ENCODE data around the gene STARD3NL.

Gene STARD3NL

GRCh38 chr7:38151556-38151955, 26.5 kb upstream of the STARD3NL start:
- no peaks in the 10 kb centered on the region for H3K27me3 ChIP-seq (ENCODE audit: insufficient read depth, insufficient read length)
- H3K4me1 ChIP-seq (ENCODE audit: insufficient read depth, insufficient read length): no peaks in the 10 kb centered on the region
- no peak for TF ChIP-seq YY1 (IDR thresholded peaks at IDR 0.05; ENCODE audit: insufficient read depth, insufficient read length)
- no peak for TF ChIP-seq SUZ12 (IDR thresholded peaks at IDR 0.05; ENCODE audit: extremely low read depth, insufficient read depth, insufficient read length)
- TF ChIP-seq ZNF274 (IDR thresholded peaks at IDR 0.05; ENCODE audit: low read depth, low read length): no peak
- no peaks in the 10 kb centered on the region for H3K9me3 ChIP-seq (ENCODE audit: insufficient read depth, low read length)
- H3K4me3 ChIP-seq (ENCODE audit: insufficient read length, low read depth): no peak overlapping the region
- no peaks in the 10 kb centered on the region for H3K36me3 ChIP-seq (ENCODE audit: insufficient read depth, insufficient read length, low read length)
- DNase-seq (ENCODE audit: low read depth, low spot score): no peak
- no peak overlapping the region for H3K9ac ChIP-seq (ENCODE audit: insufficient read length, low read depth)

- no peaks in the 10 kb centered on the region for H3K36me3 ChIP-seq (ENCODE audit: insufficient read depth, insufficient read length, low read length)
- no peaks in the 10 kb centered on the region for H3K9me3 ChIP-seq (ENCODE audit: insufficient read depth, low read length)
- H3K27me3 ChIP-seq (ENCODE audit: insufficient read depth, insufficient read length): no peaks in the 10 kb centered on the region
- H3K9ac ChIP-seq (ENCODE audit: insufficient read length, low read depth): no peak overlapping the region
- H3K4me1 ChIP-seq (ENCODE audit: insufficient read depth, insufficient read length): no peaks in the 10 kb centered on the region
- no peak overlapping the region for H3K4me3 ChIP-seq (ENCODE audit: insufficient read length, low read depth)
- TF ChIP-seq ZNF274 (IDR thresholded peaks at IDR 0.05; ENCODE audit: low read depth, low read length): no peak
- TF ChIP-seq SUZ12 (IDR thresholded peaks at IDR 0.05; ENCODE audit: extremely low read depth, insufficient read depth, insufficient read length): no peak
- no peak for TF ChIP-seq YY1 (IDR thresholded peaks at IDR 0.05; ENCODE audit: insufficient read depth, insufficient read length)
- DNase-seq (ENCODE audit: low read depth, low spot score): no peak
Measured at GRCh38 chr7:38153515-38153914, 24.5 kb upstream of the STARD3NL start.

- Histone ChIP-seq H3K9me3 (ENCODE audit: insufficient read depth, low read length) (no peaks in the 10 kb centered on the region), H3K4me3 (ENCODE audit: insufficient read length, low read depth) (no peak overlapping the region), H3K4me1 (ENCODE audit: insufficient read depth, insufficient read length) (no peaks in the 10 kb centered on the region), H3K27me3 (ENCODE audit: insufficient read depth, insufficient read length) (no peaks in the 10 kb centered on the region), H3K9ac (ENCODE audit: insufficient read length, low read depth) (no peak overlapping the region), H3K36me3 (ENCODE audit: insufficient read depth, insufficient read length, low read length) (no peaks in the 10 kb centered on the region)
- TF ChIP-seq YY1 (IDR thresholded peaks at IDR 0.05; ENCODE audit: insufficient read depth, insufficient read length) (no peak), SUZ12 (IDR thresholded peaks at IDR 0.05; ENCODE audit: extremely low read depth, insufficient read depth, insufficient read length) (no peak), ZNF274 (IDR thresholded peaks at IDR 0.05; ENCODE audit: low read depth, low read length) (no peak)
- no peak for DNase-seq (ENCODE audit: low read depth, low spot score)
Measured at GRCh38 chr7:38154278-38154677, 23.8 kb upstream of the STARD3NL start.

- no peak for DNase-seq (ENCODE audit: low read depth, low spot score)
- no peaks in the 10 kb centered on the region for H3K4me1 ChIP-seq (ENCODE audit: insufficient read depth, insufficient read length)
- no peak overlapping the region for H3K4me3 ChIP-seq (ENCODE audit: insufficient read length, low read depth)
- no peak overlapping the region for H3K9ac ChIP-seq (ENCODE audit: insufficient read length, low read depth)
- H3K36me3 ChIP-seq (ENCODE audit: insufficient read depth, insufficient read length, low read length): no peaks in the 10 kb centered on the region
- H3K9me3 ChIP-seq (ENCODE audit: insufficient read depth, low read length): peaks cover 21% of the 10 kb centered on the region
- H3K27me3 ChIP-seq (ENCODE audit: insufficient read depth, insufficient read length): no peaks in the 10 kb centered on the region
- TF ChIP-seq ZNF274 (IDR thresholded peaks at IDR 0.05; ENCODE audit: low read depth, low read length): no peak
- TF ChIP-seq YY1 (IDR thresholded peaks at IDR 0.05; ENCODE audit: insufficient read depth, insufficient read length): no peak
- no peak for TF ChIP-seq SUZ12 (IDR thresholded peaks at IDR 0.05; ENCODE audit: extremely low read depth, insufficient read depth, insufficient read length)
Measured at GRCh38 chr7:38160003-38160571, 18.0 kb upstream of the STARD3NL start.

GRCh38 chr7:38162036-38162435, 16.0 kb upstream of the STARD3NL start:
- no peak for TF ChIP-seq SUZ12 (IDR thresholded peaks at IDR 0.05; ENCODE audit: extremely low read depth, insufficient read depth, insufficient read length)
- TF ChIP-seq YY1 (IDR thresholded peaks at IDR 0.05; ENCODE audit: insufficient read depth, insufficient read length): no peak
- TF ChIP-seq ZNF274 (IDR thresholded peaks at IDR 0.05; ENCODE audit: low read depth, low read length): no peak
- DNase-seq (ENCODE audit: low read depth, low spot score): no peak
- Histone ChIP-seq H3K9me3 (ENCODE audit: insufficient read depth, low read length) (peaks cover 21% of the 10 kb centered on the region), H3K36me3 (ENCODE audit: insufficient read depth, insufficient read length, low read length) (no peaks in the 10 kb centered on the region), H3K27me3 (ENCODE audit: insufficient read depth, insufficient read length) (no peaks in the 10 kb centered on the region), H3K4me3 (ENCODE audit: insufficient read length, low read depth) (no peak overlapping the region), H3K4me1 (ENCODE audit: insufficient read depth, insufficient read length) (no peaks in the 10 kb centered on the region), H3K9ac (ENCODE audit: insufficient read length, low read depth) (no peak overlapping the region)

GRCh38 chr7:38163671-38164070, 14.4 kb upstream of the STARD3NL start:
- Histone ChIP-seq H3K9ac (ENCODE audit: insufficient read length, low read depth) (no peak overlapping the region), H3K4me3 (ENCODE audit: insufficient read length, low read depth) (no peak overlapping the region), H3K4me1 (ENCODE audit: insufficient read depth, insufficient read length) (no peaks in the 10 kb centered on the region), H3K27me3 (ENCODE audit: insufficient read depth, insufficient read length) (no peaks in the 10 kb centered on the region), H3K36me3 (ENCODE audit: insufficient read depth, insufficient read length, low read length) (no peaks in the 10 kb centered on the region), H3K9me3 (ENCODE audit: insufficient read depth, low read length) (peaks cover 21% of the 10 kb centered on the region)
- DNase-seq (ENCODE audit: low read depth, low spot score): no peak
- TF ChIP-seq SUZ12 (IDR thresholded peaks at IDR 0.05; ENCODE audit: extremely low read depth, insufficient read depth, insufficient read length): no peak
- no peak for TF ChIP-seq ZNF274 (IDR thresholded peaks at IDR 0.05; ENCODE audit: low read depth, low read length)
- no peak for TF ChIP-seq YY1 (IDR thresholded peaks at IDR 0.05; ENCODE audit: insufficient read depth, insufficient read length)

- no peak for TF ChIP-seq SUZ12 (IDR thresholded peaks at IDR 0.05; ENCODE audit: extremely low read depth, insufficient read depth, insufficient read length)
- TF ChIP-seq ZNF274 (IDR thresholded peaks at IDR 0.05; ENCODE audit: low read depth, low read length): no peak
- TF ChIP-seq YY1 (IDR thresholded peaks at IDR 0.05; ENCODE audit: insufficient read depth, insufficient read length): no peak
- no peak for DNase-seq (ENCODE audit: low read depth, low spot score)
- Histone ChIP-seq H3K36me3 (ENCODE audit: insufficient read depth, insufficient read length, low read length) (no peaks in the 10 kb centered on the region), H3K9me3 (ENCODE audit: insufficient read depth, low read length) (peaks cover 5% of the 10 kb centered on the region; the same call in 1 of the 2 replicates), H3K27me3 (ENCODE audit: insufficient read depth, insufficient read length) (no peaks in the 10 kb centered on the region), H3K9ac (ENCODE audit: insufficient read length, low read depth) (no peak overlapping the region), H3K4me1 (ENCODE audit: insufficient read depth, insufficient read length) (no peaks in the 10 kb centered on the region), H3K4me3 (ENCODE audit: insufficient read length, low read depth) (no peak overlapping the region)
Measured at GRCh38 chr7:38168890-38169570, 9.0 kb upstream of the STARD3NL start.
